Islet precursor cell (in vitro differentiated cells): ENCODE data around the gene GRM5.
A peak's percentile ranks its signal among the peaks of the same experiment; 100 is the strongest.
"Not testable (repeated sequence)": the region's sequence is repeated elsewhere in the genome, so short reads cannot be mapped to it uniquely, and the experiment has no call there.

ENCODE experiments used
- DNase-seq: peaks from one replicate; pipeline ENCODE4 v3.0.0-alpha.2; 2018

The GRM5 gene

DNA sequence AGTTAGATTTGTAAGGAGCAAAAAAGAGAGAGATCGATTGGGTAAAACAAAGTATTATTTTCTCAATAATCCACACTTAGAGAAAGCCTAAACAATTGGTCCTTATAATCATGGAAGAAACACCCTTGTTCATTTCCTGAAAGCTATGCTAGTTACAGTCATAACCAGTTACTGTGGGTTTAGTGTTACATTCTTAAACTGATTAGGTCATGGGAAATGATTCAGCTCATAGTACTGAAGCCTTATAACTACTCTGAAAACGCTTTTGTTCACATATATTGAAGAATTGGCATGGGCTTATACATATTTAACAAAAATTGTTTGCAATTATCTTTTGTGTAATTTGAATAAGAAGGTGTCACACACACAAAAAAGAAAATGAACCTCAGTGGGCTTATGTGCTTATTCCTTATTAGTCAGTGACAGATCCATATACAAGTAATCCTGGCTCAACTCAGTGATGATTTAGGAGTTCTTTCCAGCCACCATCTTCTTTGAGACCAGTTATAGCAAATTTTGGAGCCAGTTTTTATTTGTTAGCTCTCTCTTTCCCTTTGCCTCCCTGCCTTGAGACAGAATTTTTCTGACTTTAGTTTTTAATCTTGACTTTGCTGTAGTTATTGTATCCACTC lies 529.8 kb downstream of the GRM5 start:
- no peak for DNase-seq

DNA sequence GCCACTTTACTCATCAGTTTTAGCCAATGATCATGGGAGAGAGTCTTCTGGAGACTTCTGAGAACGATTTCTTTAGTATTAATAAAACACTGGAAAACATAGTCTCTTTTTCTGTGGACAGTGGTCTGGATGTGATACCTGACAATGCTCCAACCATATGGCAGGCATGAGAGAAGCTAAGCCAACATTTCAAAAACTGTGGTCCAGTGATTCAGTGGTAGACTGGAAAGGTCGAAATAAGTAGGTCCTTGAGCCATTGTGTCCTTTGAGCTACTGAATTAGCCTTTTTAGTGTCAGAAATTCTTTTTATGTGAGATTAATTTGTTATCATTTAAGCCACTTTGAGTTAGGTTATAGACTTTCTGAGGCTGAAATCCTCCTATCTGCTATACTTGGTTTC lies 530.5 kb downstream of the GRM5 start:
- no peak for DNase-seq

DNA sequence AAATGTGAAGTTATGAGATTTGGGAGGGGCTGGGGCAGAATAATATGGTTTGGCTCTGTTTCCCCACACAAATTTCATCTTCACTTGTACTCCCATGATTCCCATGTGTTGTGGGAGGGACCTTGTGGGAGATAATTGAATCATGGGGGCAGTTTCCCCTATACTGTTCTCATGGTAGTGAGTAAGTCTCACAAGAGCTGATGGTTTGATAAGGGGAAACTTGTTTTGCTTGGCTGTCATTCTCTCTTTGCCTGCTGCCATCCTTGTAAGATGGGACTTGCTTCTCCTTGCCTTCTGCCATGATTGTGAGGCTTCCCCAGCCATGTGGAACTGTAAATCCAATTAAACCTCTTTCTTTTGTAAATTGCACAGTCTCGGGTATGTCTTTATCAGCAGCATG lies 531.1 kb downstream of the GRM5 start:
- DNase-seq = not testable (repeated sequence)

DNA sequence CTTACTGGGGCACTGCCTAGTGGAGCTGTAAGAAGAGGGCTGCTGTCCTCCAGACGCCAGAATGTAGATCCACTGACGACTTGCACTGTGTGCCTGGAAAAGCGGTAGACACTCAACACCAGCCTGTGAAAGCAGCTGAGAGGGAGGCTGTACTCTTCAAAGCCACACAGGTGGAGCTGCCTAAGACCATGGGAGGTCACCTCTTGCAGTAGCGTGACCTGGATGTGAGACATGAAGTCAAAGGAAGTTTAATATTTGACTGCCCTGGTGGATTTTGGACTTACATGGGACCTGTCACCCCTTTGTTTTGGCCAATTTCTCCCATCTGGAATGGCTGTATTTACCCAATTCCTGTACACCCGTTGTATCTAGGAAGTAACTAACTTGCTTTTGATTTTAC lies 531.6 kb downstream of the GRM5 start:
- DNase-seq = no peak

DNA sequence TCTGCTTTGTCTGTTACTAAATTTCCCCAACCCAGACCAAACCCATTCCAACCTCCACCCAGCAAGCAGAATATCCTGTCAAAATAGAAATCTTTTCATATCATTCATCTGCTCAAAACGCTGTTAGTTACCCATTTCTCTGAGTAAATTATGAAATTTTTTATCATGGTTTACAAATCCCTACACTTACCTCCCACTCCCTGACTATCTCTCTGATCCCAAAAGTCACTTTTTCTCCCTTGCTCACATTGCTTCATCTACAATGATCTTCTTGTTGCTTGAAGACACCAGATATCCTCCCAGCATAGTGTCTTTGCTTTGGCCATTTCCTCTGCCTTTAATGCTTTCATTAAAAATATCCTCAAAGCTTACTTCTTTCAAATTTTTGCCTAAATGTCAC lies 532.8 kb downstream of the GRM5 start:
- no peak for DNase-seq

DNA sequence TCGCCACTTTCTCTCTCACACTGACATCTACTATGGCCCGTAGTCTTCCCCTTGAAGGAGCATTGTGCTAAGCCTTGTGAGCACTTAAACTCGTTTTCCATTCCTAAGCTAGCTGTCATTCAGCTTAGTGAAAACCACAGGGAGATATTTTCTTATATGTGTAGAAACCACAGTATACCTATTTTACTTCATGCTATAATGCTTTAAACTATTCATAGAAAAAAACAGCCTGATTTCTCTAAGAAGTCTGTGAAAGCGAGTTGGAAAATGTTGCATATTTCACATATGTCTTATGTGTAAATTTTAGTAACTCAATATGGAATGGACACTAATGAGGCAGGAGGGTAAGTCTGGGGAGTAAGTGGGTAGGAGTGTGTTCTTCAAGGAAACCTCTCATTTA lies 534.0 kb downstream of the GRM5 start:
- no peak for DNase-seq

DNA sequence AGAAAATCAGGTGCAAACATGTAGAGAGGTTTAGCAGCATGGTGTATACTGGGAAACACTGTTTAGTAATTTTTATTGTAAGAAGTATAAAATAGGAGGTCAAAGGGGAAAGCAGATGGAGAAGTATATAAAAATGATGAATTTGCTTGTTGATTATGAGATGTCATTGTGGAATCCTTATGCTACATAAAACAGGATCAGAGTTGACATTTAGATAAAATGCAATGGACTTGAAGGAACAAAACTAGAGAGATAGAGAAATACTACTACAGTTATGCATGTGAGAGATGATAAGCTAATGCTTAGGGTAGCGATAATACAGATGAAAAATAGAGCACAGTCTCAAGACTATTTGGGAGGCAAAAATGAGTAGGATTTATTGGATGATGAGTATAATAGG lies 536.4 kb downstream of the GRM5 start:
- DNase-seq = no peak

DNA sequence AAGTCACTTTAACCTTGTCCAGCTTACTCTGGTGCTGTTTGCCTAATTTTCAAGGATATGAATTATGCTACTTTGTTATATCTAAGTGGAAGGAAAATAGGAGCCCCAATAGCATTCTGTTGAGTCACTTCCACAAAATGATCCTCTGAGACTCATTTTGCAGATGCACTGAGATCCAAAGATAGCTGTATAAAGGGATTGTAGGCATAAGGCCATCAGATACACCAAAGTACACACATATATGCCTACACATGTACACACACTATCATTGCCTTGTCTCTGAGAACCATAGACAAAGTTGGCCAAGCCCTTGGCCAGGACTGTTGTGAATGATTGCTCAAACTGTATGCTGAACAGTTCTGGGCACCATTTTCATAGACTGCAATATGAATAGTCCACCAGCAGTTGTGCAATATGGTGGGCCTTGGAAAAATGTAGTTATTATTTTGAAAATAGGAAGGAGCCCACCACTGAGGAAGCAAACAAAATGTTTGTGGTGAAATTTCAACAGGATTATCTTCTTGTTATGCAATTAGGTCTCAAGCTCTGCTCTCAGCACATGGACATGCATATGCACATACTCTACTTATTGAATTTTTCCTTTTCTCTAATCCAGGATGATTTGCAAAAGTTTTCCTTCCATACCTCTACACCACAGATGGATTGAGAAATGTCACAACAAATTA lies 542.3 kb downstream of the GRM5 start:
- DNase-seq = no peak

DNA sequence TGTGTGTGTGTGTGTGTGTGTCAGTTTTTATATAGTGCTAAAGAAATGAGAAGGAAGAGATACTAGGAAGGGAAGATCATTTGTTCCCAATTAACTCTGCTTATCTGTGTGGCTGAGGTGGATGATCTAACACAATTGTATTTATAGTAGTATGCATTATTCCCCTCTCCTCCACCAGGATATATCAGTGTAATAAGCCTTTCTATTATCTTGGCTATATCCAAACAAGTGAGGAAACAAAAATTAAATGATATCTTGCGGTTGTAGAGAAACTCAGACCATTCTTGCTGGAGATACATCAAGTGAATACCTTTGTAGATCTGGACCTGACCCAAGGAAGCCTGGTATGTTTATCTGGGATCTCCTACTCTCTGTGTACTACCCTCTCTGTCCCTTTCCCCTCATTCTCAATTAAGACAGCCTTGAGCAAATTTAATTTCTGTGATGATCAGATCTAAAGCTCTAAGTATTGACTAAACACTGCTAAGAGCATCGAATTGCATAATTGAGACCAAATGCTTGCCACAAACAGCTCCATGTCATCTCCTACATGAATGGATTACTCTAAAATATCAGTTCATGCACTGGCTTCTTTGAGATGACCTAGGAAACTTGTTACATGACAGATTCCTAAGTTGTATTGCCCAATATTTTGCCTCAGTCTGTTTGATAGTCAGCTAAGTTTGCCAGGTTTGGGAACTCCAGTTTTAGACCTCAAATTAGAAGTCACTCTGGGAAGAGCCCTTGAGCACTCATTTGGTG lies 543.0 kb downstream of the GRM5 start:
- DNase-seq = no peak

DNA sequence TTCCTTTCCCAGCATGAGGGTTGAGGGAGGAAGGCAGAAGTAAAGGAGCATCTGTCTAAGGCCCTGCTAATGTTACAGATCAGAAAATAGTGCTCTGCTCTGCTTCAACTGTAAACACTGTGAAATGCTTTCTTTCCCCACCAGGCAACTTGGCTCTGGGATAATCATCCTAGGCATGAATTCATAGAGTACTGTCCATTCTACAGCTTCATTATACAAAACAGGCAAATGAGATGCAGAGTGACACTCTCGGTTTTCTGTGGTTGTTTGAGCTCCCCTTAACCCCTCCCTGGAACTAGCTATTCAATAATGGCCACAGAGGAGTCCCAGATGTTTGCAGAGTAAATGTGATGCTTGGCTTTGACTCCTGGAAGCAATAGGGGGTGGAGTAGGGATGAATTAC lies 544.0 kb downstream of the GRM5 start:
- DNase-seq = no peak

DNA sequence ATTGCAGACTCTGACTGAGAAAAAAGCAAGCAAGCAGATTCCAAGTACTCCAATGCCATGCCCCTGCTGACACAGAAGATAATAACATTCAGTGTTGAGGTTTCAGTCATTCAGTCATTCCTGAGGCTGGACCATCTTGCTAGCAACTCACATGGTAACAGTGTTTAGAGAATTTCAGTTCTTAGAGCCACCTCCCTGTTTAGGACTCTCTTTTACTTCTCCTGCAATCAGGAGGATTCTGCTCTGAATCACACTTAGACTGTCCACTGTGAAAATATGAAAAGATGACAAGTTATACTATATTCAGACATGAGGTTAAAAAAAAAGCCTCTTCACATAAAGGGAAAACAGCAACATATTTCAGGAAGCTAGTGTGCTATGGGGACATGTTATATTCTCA lies 544.4 kb downstream of the GRM5 start:
- no peak for DNase-seq

DNA sequence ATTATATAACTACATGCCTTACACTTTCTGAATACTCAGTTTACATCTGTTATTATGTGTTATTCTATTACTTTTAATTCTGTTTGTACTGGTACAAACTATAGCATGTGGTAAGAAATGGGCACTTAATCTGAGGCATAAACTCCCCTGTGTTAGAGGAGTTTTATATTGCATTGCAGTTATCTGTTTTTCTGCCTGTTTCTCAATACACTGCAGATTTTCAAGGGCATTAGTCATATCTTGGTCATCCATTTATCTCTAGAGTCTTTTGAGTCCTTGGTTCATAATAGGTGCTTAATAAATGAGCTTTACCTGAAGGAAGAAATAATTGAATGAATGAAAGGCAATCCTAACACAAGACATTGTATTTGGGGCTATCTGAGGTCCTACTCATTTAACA lies 545.4 kb downstream of the GRM5 start:
- no peak for DNase-seq

DNA sequence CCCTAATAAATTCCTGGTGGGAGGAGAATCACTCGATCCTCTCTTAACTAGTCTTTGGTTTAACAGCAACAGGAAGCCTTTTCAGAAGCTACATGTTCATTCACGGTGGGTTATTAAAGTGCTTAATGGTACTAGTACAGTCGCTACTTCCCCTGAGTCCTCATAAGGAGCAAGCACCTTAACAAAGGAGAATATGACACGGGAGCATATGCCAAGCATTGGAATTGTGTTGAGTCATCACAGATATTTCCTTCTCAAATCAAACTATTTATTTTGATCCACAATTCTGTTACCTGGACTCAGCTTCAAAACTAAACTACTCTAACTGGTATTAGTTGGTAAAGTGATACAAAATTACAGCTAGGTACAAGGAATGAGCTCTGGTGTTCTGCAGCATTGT lies 550.8 kb downstream of the GRM5 start:
- no peak for DNase-seq

DNA sequence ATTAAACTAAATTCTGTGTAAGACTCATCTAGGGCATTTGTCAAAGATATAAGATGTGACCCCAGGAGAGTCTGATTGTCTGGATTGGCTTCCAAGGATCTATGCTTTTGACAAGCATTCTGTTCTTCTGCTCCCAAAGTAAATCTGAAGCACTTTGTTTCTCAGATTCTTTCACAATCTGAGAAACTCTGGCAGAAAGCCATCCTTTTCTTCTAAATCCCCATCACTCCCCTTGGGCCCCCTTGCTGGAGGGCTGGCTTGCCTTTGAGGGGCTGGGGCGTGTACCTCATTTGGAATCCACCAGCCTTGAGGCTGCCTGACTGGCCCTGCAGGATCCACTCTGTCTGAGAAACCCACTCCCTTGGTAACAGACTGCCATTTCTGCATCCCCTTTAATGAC lies 554.8 kb downstream of the GRM5 start:
- no peak for DNase-seq

DNA sequence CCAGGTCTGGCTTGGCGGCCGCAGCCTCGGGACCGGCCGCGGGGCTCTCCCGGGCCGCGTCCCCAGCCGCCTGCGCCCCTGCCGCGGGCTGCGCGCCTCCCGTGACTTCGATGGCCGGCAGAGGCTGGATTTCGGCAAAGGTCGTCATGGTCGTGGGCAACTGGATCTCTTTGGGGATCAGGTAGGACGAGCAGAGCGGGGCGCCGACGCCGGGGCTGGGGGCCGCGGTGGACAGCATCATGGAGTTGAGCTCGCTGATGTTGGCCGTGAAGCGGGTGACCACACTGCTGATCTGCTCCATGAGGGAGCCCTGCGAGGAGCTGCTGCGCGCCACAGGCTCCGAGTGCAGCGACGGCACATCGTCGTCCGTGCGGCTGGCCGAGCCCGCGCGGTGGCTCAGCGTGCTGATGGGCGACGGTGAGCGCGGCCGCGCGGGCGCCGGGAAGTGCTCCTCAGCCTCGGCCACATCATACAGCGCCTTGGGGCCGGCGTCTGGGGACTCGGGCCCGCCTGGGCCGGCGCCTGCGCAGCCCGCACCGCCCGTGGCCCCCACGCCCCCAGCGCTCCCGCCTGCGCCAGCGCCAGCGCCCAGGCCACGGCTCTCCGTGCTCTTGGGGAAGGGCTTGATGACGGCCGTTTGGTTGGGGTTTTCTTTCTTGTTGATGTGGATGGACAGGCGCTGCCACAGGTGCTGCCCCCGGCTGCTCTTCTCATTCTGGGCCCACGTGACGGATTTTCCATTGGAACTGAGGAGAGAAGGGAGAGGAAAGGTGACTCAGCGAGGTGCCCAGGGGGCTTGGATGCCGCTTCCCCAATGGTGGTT lies 556.8 kb downstream of the GRM5 start:
- DNase-seq = peak; percentile 75

DNA sequence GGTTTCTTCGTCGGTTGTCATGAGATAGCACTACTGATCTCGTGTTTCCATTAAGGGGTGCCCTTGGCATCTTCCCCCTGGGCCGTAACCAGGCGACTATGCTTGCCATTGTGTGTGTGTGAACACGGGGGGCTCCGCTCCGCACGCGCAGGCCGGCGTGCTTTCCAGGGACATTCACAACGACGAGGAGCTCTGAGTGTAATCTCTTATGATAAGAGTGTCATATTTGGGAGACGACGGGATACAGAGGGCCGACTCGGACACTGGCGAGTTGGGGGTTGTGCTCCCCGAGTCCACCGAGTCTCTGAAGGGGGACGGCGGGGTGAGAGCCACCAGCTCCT lies 557.4 kb downstream of the GRM5 start:
- DNase-seq = no peak

DNA sequence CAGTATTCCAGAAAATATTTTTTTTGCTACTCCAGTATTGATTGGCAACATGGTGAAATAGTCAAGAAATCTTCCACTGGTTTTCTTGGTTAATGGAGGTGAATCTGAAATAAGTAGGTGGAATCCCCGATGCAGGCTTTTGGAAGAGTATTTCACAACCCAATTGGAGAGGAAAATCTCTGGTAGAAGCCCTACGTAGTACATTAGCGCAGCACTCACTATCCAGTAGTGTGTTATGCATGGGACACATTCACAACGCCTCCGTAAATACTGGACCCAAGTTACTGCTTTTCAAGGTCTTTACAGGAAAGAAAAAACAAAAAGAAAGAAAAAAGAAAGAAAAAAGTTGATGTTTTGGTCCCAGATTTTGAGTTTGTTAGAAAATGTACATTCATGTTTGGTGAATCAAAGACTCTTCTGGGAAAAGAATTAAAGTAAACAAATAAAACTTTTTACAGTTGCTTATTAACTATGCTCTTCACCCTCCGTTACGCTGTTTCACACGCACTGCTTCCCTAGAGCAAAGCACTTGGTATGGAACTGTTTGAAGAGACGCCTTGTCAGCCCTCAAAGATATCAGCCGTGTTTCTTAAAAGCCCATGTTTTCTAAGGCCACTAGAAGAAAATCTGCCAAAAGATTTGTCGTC lies 557.9 kb downstream of the GRM5 start:
- DNase-seq = no peak

DNA sequence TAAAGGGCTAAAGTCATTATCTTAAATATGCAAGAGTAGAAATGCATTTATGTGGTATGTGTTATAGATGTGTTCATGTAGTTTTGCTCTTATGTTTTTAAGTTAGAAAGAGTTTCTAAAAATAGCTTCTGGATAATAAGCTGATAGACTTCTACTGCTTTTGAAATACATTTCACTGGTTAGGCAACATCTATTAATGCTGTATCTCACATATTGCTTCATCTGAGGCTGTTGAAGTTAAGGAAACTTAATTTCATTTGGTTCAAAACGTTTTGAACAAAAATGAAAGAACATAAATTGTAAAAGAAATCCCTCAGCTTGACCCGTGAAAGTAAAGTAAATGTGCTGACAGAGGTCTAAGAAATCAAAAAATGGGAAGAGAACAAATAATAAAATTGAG lies 564.2 kb downstream of the GRM5 start:
- DNase-seq = no peak

DNA sequence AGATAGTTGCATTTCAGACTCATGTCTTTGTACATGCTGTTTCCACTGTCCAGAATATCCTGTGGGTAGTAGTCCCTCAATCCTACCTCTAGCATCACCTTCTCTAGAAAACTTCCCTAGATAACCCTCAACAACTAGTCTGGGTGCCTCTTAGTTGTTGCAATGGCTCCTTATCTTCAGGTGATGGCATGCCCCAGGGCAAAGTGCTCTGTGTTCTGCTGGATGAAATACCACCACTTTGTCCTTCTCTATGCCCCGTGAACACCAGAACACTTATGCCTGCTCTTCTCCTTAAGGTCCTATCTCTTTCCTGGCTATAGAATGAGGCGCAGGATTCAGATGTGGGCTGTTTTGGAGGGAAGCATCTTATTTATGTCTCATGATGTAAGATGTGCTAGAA lies 569.9 kb downstream of the GRM5 start:
- DNase-seq = no peak

DNA sequence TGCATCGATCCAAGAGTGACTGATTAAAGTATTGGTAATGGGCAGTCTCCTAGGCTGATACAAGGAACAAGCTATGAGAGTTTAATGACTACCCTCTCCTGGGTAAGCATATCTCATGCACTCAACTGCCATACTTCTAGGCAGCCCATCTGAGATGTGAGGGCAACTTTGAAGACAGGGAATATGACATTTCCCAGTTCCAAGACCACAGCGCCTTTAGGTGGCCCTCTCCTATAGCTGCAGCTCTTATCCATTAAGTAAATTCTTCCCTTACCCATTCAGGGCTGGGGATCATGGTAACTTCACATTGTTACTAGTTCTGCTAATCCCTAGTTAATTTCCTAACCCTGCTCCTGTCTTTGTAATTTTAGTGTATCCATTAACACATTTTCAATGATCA lies 570.9 kb downstream of the GRM5 start:
- no peak for DNase-seq

DNA sequence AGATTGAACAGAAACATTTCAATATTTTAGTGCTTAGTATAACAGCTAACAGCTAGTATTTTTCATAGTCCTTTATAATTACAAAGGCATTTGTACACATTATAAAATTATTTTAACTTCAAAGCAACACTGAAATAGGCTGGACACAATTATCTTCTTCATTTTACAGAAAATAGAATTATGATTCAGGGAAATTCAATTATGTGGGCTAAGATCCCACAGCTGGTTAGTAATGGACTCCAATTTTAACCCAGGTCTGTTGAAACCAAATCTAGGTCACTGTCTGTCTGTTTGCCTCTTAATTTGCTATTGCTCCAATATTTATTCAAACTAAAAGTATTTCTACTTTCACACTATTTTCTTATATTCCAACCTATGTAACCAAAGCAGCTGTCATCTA lies 574.1 kb downstream of the GRM5 start:
- no peak for DNase-seq

DNA sequence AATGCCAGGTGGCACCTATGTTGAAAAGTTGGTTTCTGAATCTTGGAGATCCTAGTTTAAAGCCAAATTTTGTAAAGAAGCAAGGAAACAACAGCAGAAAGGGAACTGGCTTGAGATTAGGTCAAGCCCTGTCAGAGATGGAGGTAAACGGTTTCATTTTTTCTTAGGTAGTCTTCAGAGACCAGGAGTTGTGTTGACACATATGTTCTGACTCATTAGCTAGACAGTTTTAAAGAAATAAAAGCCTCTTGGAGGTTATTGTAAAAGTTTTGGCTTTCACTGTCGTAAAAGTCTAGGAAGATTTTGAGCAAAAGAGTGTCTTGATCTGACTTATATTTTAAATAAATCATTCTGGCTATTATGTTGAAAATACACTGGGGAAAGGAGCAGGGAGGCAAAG lies 576.8 kb downstream of the GRM5 start:
- DNase-seq = no peak

DNA sequence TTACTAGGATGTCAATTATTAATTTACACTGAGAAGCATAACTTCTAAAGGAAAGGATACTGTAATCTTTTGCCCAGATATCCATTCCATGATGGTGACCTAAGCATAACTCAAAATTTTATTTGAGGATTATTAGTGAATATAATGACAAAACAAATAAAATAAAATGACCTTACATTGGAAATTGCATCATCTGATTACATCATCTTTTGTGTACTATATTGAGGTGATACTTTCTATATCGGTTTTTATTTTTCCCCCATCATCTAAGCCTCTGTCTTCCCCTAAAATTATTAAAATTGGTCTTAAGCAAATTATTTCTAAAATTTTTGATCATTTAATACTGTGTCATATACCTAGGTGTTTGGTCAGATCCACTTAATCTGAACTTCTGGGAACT lies 578.1 kb downstream of the GRM5 start:
- no peak for DNase-seq
